Cardiac ventricle fibroblast (primary cell): ENCODE measurements around the gene OR4D2. TPM values are rescaled to one million over a fixed set of nuclear protein-coding genes. Genes with fewer than 3 reads are reported as not detected.

Experiments used
- total RNA-seq: library from RNA; depleted of rRNA; stranded (reverse); fragments of >200 nt; gene quantifications from 2 replicates; pipeline ENCODE4 v1.2.3, GENCODE V29; 2015

The OR4D2 gene
- total RNA-seq: not detected in 2 replicates

DNA sequence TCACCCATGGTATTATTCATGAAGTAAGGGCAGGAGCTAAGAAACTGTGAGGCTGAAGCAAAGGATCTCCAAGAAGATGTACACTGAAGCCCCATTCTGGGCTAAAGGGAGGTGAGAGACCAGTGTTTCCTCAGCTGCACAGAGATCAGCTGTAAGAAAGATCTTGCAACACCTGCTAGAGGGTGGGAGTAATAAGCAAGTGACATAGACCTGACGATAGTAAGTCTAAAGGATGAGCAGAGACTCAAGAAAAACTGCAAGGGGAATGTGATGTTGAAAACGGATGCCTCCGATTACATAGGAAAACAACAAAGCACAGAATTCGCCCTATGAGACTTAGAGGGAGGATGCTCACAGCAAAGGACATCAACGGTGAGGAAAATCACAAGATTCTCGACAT is at the start of gene OR4D2:
TSS of gene OR4D2 (plus strand) at position 301 of the 400 bp plus-strand sequence. CDS start 2,674 bp downstream, outside the sequence.

GRCh38 chr17:58147930-58148434 is 18.8 kb upstream of the OR4D2 start, which contains the start of gene OR4D1:
TSS of gene OR4D1 (plus strand) at chr17:58148384. CDS start at chr17:58155154, 6,770 bp downstream.

DNA sequence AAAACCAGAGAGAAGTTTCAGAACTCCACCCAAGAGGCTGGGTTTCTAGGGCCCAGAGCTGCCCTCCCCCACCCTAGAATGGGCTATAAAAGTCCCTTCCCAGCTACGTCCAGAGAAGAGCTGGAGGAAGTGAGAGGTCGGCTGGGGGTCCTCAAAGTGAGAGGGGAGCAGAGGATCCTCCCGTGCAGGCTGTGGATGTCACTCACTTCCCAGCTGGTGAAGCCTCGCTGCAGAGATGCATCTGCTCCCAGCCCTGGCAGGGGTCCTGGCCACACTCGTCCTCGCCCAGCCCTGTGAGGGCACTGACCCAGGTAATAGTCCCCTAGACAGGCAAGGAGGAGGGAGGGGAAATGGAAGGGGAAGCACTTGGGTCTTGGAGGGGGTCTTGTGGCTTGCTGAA is 25.8 kb downstream of the OR4D2 start, which contains the start of gene EPX:
TSS of gene EPX (plus strand) at position 115 of the 400 bp plus-strand sequence. CDS start at position 236, 121 bp downstream.

DNA sequence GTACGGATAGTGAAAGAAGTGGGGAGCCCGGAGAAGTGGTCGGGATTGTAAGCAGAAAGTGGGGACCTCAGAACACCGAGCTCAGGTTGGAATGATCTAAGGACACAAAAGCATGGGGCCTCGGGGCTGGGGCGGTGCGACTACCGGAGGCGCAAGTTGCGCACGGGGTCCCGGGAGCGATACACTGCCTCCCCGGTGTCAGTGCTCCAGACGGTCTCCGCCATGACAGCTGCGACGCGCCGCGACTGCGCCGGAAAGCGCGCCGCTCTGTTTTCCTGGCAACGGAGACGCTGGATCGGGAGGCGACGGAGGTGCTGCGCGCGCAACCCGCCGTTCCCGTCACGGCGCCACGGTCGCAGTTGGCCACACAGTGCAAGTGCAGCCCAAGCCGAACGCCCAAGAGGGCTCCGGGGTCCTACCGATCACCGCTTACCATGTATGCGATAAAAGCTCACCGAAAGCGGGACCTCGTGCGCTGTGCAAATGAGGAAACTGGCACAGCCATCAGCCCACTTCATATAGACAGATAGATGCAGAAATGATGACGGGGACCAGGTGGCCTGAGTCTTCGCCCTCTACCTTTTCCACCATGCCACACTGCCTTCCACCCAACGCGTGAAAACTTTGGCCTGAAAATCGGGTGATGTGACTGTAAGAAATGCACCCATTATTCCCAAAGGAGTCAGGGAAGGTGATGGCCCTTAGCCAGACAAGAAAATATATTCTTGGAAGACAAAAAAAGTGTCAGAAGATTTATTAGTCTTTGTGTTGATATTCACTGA is 52.4 kb downstream of the OR4D2 start, which contains the start of gene MKS1:
TSS of gene MKS1 (minus strand) at position 249 of the 782 bp plus-strand sequence. CDS start at position 224, 25 bp downstream.

Other genes with a start within 250 kb of the OR4D2 start
- gene CUEDC1, start 211.6 kb upstream of the OR4D2 start, total RNA-seq: 21.2 and 21.6 TPM in 2 replicates
- gene VEZF1, start 178.7 kb upstream of the OR4D2 start, total RNA-seq: 18.1 and 29.1 TPM in 2 replicates
- 98.4 and 117 TPM in 2 replicates for gene SRSF1, start 159.7 kb upstream of the OR4D2 start, total RNA-seq
- 9.4 and 13.1 TPM in 2 replicates for gene DYNLL2, start 83.6 kb upstream of the OR4D2 start, total RNA-seq
- gene OR4D1, start 18.6 kb upstream of the OR4D2 start, total RNA-seq: not detected in 2 replicates
- gene EPX, start 25.7 kb downstream of the OR4D2 start, total RNA-seq: not detected in 2 replicates
- gene MKS1, start 52.3 kb downstream of the OR4D2 start, total RNA-seq: 7.9 and 8.3 TPM in 2 replicates
- not detected in 2 replicates for gene LPO, start 71.6 kb downstream of the OR4D2 start, total RNA-seq
- 0.06 TPM in 1 of 2 replicates, not detected in the other for gene MPO, start 114.0 kb downstream of the OR4D2 start, total RNA-seq
- 0.05 and 0.12 TPM in 2 replicates for gene TSPOAP1, start 161.8 kb downstream of the OR4D2 start, total RNA-seq
- gene SUPT4H1, start 185.2 kb downstream of the OR4D2 start, total RNA-seq: 35.4 and 47.3 TPM in 2 replicates